ENCODE results near the gene CWF19L2. TPM values are rescaled to one million over a fixed set of nuclear protein-coding genes. Genes with fewer than 3 reads are reported as not detected.

CWF19L2 gene
- total RNA-seq, 1 experiment from 2014 or later: 7.0 TPM

- no peak for TF ChIP-seq TCF7L2 (IDR thresholded peaks at IDR 0.05; ENCODE audit: borderline replicate concordance, extremely low read depth, insufficient read depth, insufficient read length)
- TF ChIP-seq RAD21 (IDR thresholded peaks at IDR 0.05; ENCODE audit: low read depth): no peak
- no peak; the same call in 1 of the 2 replicates for TF ChIP-seq FOSL1 (IDR thresholded peaks at IDR 0.05; ENCODE audit: low read depth)
- TF ChIP-seq EZH2 (IDR thresholded peaks at IDR 0.05): no peak
- TF ChIP-seq EGR1 (IDR thresholded peaks at IDR 0.05; ENCODE audit: low read depth): no peak
- TF ChIP-seq SRF (IDR thresholded peaks at IDR 0.05; ENCODE audit: low read depth): no peak
Measured at GRCh38 chr11:107457558-107458271, at the start of gene CWF19L2 (continued).

- H3K9me2 ChIP-seq (ENCODE audit: insufficient read depth): no peaks in the 10 kb centered on the region
- RAD21 ChIA-PET (ENCODE audit: low non-redundant PET in 1 of 2, low total read pairs in 2 of 2, uncharacterized antibody in 2 of 2, unreplicated experiment in 2 of 2): no interaction called here
- no peak overlapping the region for H3K4me2 ChIP-seq (ENCODE audit: low read length)
- H3K27ac ChIP-seq (ENCODE audit: low read depth, low read length): no peak overlapping the region
- H3K27me3 ChIP-seq (ENCODE audit: insufficient read depth, low read length): no peaks in the 10 kb centered on the region
- peaks cover 0 to 18% of the 10 kb centered on the region in 2 experiments; a peak in 2 of 4 replicates for H3K36me3 ChIP-seq (ENCODE audit: control insufficient read depth in 1 of 2, insufficient read depth in 2 of 2, low read length in 2 of 2)
- no peak for DNase-seq (ENCODE audit: low read depth, low spot score)
- POLR2A ChIA-PET: no interaction called here
- TF ChIP-seq ZNF274 (IDR thresholded peaks at IDR 0.05; ENCODE audit: low read depth, low read length) (no peak), EGR1 (IDR thresholded peaks at IDR 0.05; ENCODE audit: low read depth) (no peak), YY1 (IDR thresholded peaks at IDR 0.05; ENCODE audit: extremely low read depth, insufficient replicate concordance, low read depth, low read length) (no peak), SIN3A (IDR thresholded peaks at IDR 0.05; ENCODE audit: low read depth) (no peak), POLR2A (IDR thresholded peaks at IDR 0.05; ENCODE audit: borderline replicate concordance, extremely low read depth, insufficient read depth, insufficient read length) (no peak), EZH2phosphoT487 (IDR thresholded peaks at IDR 0.05; ENCODE audit: borderline replicate concordance) (no peak), ELF1 (IDR thresholded peaks at IDR 0.05; ENCODE audit: borderline replicate concordance, low read depth) (no peak)
- no peak overlapping the region for H3K4me3 ChIP-seq (replicated peaks in 1 of 2; ENCODE audit: low read depth in 1 of 2, low read length in 2 of 2)
- no peak overlapping the region for H3K9ac ChIP-seq (ENCODE audit: low read length)
- intact Hi-C loops (cut with micrococcal nuclease): no loop called here
- CTCF ChIA-PET: no interaction called here
- no peak overlapping the region for H2AFZ ChIP-seq (ENCODE audit: low read depth, low read length, poor library complexity, severe bottlenecking)
- no peaks in the 10 kb centered on the region for H3K4me1 ChIP-seq (ENCODE audit: control insufficient read depth in 1 of 2, insufficient read depth in 2 of 2, low read length in 2 of 2)
- H3K9me3 ChIP-seq (ENCODE audit: control insufficient read depth in 1 of 2, insufficient read depth in 1 of 2, low read depth in 1 of 2, low read length in 2 of 2): peaks cover 0 to 4% of the 10 kb centered on the region in 2 experiments; a peak in 2 of 4 replicates
- H4K20me1 ChIP-seq (ENCODE audit: insufficient read depth): no peaks in the 10 kb centered on the region
- H3K79me2 ChIP-seq (ENCODE audit: insufficient read depth, low read length): no peaks in the 10 kb centered on the region
- no peak for ATAC-seq
- BruUV-seq (replicated peaks): no TSS peak
Measured at GRCh38 chr11:107505647-107506225, 48.1 kb upstream of the CWF19L2 start.

Data from HCT116 (cell line).